OCI-LY1 (cell line): ENCODE results near the gene CD86.

Source experiments
- H2AFZ ChIP-seq: fragments of 200-600 bp; sonication (generic), shearing (Covaris generic); 2 replicates; pipeline ENCODE4 v1.6.0; 2014; ENCODE audit warnings: antibody characterized with exemption, mild to moderate bottlenecking, low read length
- H3F3A ChIP-seq: fragments of 200-600 bp; sonication (generic), shearing (Covaris generic); 2 replicates; pipeline ENCODE4 v1.6.0; 2014; ENCODE audit warnings: mild to moderate bottlenecking, antibody characterized with exemption, low read length, moderate library complexity; ENCODE audit not compliant: insufficient read depth
- H3K27ac ChIP-seq: fragments of 200-600 bp; sonication (generic); 2 replicates; pipeline ENCODE4 v1.5.1; 2014; ENCODE audit warnings: low read length, mixed run types, mild to moderate bottlenecking, low read depth; ENCODE audit not compliant: poor library complexity, severe bottlenecking
- H3K27me3 ChIP-seq: fragments of 200-600 bp; sonication (generic); 2 replicates; pipeline ENCODE4 v1.6.0; 2014; ENCODE audit warnings: antibody characterized with exemption, mild to moderate bottlenecking, low read length, moderate library complexity; ENCODE audit not compliant: insufficient read depth
- H3K36me3 ChIP-seq: fragments of 200-600 bp; sonication (generic); 2 replicates; pipeline ENCODE4 v1.6.1; 2014; ENCODE audit warnings: mild to moderate bottlenecking, antibody characterized with exemption, low read length, moderate library complexity, mixed read lengths; ENCODE audit not compliant: insufficient read depth
- H3K4me1 ChIP-seq: fragments of 200-600 bp; sonication (generic); 2 replicates; pipeline ENCODE4 v1.5.1; 2014; ENCODE audit warnings: mild to moderate bottlenecking, low read length, moderate library complexity; ENCODE audit not compliant: insufficient read depth, severe bottlenecking
- H3K4me2 ChIP-seq: fragments of 200-600 bp; sonication (generic), shearing (Covaris generic); 2 replicates; pipeline ENCODE4 v1.6.1; 2014; ENCODE audit warnings: low read length
- H3K4me3 ChIP-seq: fragments of 200-600 bp; sonication (generic); 2 replicates; pipeline ENCODE4 v1.5.1; 2014; ENCODE audit warnings: low read length, low read depth, mild to moderate bottlenecking, mixed read lengths; ENCODE audit not compliant: poor library complexity, severe bottlenecking
- H3K79me2 ChIP-seq: fragments of 200-600 bp; shearing (Covaris generic); 2 replicates; pipeline ENCODE4 v1.6.1; 2016; ENCODE audit warnings: mixed run types, low read length, mixed read lengths; ENCODE audit not compliant: insufficient read depth
- H3K9ac ChIP-seq: fragments of 200-600 bp; sonication (generic), shearing (Covaris generic); 2 replicates; pipeline ENCODE4 v1.6.1; 2014; ENCODE audit warnings: mild to moderate bottlenecking, low read length, mixed read lengths
- H3K9me2 ChIP-seq: fragments of 200-600 bp; sonication (generic), shearing (Covaris generic); 2 replicates; pipeline ENCODE4 v1.6.1; 2014; ENCODE audit warnings: low read depth, mild to moderate bottlenecking, low read length, mixed read lengths
- H3K9me3 ChIP-seq: fragments of 200-600 bp; shearing (Covaris generic); 2 replicates; pipeline ENCODE4 v1.6.1; 2014; ENCODE audit warnings: low read length, mixed read lengths
- H4K20me1 ChIP-seq: fragments of 200-600 bp; sonication (generic), shearing (Covaris generic); 2 replicates; pipeline ENCODE4 v1.6.0; 2016; ENCODE audit warnings: mild to moderate bottlenecking, low read length; ENCODE audit not compliant: insufficient read depth
- EZH2 ChIP-seq: fragments of 200-600 bp; sonication (generic), shearing (Covaris generic); IDR thresholded peaks from 2 replicates; pipeline ENCODE4 v1.8.0; 2017; ENCODE audit warnings: borderline replicate concordance, mixed run types, mild to moderate bottlenecking, antibody characterized with exemption, low read length, moderate library complexity, mixed read lengths
- TF ChIP-seq, protein P1 (sequence below): fragments of 200-600 bp; sonication (generic), shearing (Covaris generic); IDR thresholded peaks from 2 replicates; pipeline ENCODE4 v1.5.1; 2017; ENCODE audit warnings: mild to moderate bottlenecking, antibody characterized with exemption, low read length, moderate library complexity, mixed read lengths

Gene CD86, protein sequence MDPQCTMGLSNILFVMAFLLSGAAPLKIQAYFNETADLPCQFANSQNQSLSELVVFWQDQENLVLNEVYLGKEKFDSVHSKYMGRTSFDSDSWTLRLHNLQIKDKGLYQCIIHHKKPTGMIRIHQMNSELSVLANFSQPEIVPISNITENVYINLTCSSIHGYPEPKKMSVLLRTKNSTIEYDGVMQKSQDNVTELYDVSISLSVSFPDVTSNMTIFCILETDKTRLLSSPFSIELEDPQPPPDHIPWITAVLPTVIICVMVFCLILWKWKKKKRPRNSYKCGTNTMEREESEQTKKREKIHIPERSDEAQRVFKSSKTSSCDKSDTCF

DNA sequence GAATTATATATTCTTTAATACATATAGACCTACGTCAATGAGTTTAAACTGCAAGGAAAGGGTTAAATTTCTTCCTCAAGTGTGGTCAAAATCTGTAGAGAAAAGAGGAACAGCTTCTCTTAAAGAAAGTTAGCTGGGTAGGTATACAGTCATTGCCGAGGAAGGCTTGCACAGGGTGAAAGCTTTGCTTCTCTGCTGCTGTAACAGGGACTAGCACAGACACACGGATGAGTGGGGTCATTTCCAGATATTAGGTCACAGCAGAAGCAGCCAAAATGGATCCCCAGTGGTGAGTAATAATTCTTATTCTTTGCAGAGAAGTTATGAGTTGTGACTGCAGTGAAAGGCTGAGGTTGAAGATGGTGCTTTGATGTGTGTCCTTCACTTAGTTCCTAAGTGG, at the start of gene CD86:
CD86 (plus strand) TSS at position 148 of the 400 bp plus-strand sequence; CDS start at position 276, 128 bp downstream.
- Histone ChIP-seq H4K20me1 (no peaks in the 10 kb centered on the region), H3K4me1 (peaks cover 54% of the 10 kb centered on the region), H3K79me2 (peaks cover 16% of the 10 kb centered on the region), H3K9ac (peak within 1 kb of the TSS; percentile 65), H2AFZ (no peak within 1 kb of the TSS), H3K9me2 (no peaks in the 10 kb centered on the region), H3K4me2 (peak within 1 kb of the TSS; percentile 85), H3K36me3 (0 out of 2 replicates have a peak, but pooled peaks cover 3% of the 10 kb centered on the region), H3K9me3 (no peaks in the 10 kb centered on the region), H3K4me3 (peak within 1 kb of the TSS; percentile 70), H3K27ac (peak within 1 kb of the TSS; percentile 67), H3F3A (no peaks in the 10 kb centered on the region), H3K27me3 (no peaks in the 10 kb centered on the region)
- TF ChIP-seq EZH2: no peak
- TF ChIP-seq, protein P1, sequence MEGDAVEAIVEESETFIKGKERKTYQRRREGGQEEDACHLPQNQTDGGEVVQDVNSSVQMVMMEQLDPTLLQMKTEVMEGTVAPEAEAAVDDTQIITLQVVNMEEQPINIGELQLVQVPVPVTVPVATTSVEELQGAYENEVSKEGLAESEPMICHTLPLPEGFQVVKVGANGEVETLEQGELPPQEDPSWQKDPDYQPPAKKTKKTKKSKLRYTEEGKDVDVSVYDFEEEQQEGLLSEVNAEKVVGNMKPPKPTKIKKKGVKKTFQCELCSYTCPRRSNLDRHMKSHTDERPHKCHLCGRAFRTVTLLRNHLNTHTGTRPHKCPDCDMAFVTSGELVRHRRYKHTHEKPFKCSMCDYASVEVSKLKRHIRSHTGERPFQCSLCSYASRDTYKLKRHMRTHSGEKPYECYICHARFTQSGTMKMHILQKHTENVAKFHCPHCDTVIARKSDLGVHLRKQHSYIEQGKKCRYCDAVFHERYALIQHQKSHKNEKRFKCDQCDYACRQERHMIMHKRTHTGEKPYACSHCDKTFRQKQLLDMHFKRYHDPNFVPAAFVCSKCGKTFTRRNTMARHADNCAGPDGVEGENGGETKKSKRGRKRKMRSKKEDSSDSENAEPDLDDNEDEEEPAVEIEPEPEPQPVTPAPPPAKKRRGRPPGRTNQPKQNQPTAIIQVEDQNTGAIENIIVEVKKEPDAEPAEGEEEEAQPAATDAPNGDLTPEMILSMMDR: no peak

DNA sequence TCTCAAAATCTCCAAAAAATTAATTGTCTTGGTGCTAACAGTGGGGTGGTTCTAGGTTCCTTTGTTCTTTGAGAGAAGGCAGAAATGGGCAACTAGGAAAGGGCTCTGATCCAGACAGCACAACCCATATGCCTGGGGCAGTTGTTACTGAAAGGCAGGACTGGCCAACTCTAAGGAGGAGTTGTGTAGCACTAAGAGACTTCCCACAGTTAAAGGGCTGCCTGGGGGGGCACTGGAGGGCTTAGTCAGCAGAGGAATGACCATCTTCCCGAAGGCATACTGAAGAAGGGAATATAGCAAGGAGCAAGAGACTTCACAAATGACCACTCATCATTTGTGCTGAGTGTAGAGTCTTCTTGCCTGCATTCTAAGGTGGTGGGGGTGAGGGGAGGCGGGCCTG, 48.9 kb upstream of the CD86 start:
- H3K79me2 ChIP-seq: no peaks in the 10 kb centered on the region
- H3K9me3 ChIP-seq: no peaks in the 10 kb centered on the region
- no peak for TF ChIP-seq EZH2
- TF ChIP-seq, protein P1: no peak
- H2AFZ ChIP-seq: no peak overlapping the region
- no peak overlapping the region for H3K4me3 ChIP-seq
- no peak overlapping the region for H3K9ac ChIP-seq
- no peak overlapping the region for H3K4me2 ChIP-seq
- H3K9me2 ChIP-seq: no peaks in the 10 kb centered on the region
- H3K4me1 ChIP-seq: peaks cover 62% of the 10 kb centered on the region
- no peaks in the 10 kb centered on the region for H4K20me1 ChIP-seq
- peak overlapping the region; percentile 3 for H3K27ac ChIP-seq
- H3K36me3 ChIP-seq: peaks cover 2% of the 10 kb centered on the region; the same call in 1 of the 2 replicates
- no peaks in the 10 kb centered on the region for H3F3A ChIP-seq
- no peaks in the 10 kb centered on the region for H3K27me3 ChIP-seq

DNA sequence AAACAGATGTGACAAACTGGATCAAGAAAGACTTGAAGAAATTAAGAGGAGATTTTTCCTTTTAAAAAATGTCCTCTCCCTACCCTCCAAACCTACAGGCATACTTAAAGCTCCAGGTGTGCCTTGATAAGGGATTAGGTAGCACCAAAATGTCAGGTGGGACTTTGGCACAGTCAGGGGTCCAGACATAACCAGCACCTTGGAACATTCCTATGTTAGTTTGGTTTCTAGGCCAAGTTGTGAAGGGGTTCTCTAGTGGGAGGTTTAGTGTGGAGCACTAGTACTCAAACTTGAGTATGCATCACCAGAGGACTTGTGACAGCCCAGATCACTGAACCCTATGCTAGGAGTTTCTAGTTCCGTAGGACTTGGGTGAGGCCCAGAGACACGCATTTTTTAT, 47.0 kb upstream of the CD86 start:
- Histone ChIP-seq H4K20me1 (no peaks in the 10 kb centered on the region), H2AFZ (no peak overlapping the region), H3F3A (no peaks in the 10 kb centered on the region), H3K79me2 (no peaks in the 10 kb centered on the region), H3K27me3 (no peaks in the 10 kb centered on the region), H3K4me1 (peaks cover 62% of the 10 kb centered on the region), H3K27ac (no peak overlapping the region), H3K9me2 (no peaks in the 10 kb centered on the region), H3K4me3 (no peak overlapping the region), H3K36me3 (no peaks in the 10 kb centered on the region), H3K4me2 (no peak overlapping the region), H3K9me3 (no peaks in the 10 kb centered on the region), H3K9ac (no peak overlapping the region)
- no peak for TF ChIP-seq EZH2
- TF ChIP-seq, protein P1: no peak
